Stimulated activated CD4-positive, alpha-beta T cell treated with anti-CD3 and anti-CD28 coated beads, Interleukin-15, amount 100 ng/mL, for 1 hour (primary cell): Measurements from ENCODE around the gene MED20.

Source experiments
- DNase-seq, 2 donors: peaks; one replicate each; pipeline ENCODE4 v3.0.0-alpha.2; 2020; ENCODE audit warnings: low read depth in 1 of 2, low spot score in 1 of 2

The MED20 gene

GRCh38 chr6:41858703-41859102 lies 62.2 kb downstream of the MED20 start:
- DNase-seq: no peak
